ENCODE measurements around the gene CHODL.

CHODL gene

DNA sequence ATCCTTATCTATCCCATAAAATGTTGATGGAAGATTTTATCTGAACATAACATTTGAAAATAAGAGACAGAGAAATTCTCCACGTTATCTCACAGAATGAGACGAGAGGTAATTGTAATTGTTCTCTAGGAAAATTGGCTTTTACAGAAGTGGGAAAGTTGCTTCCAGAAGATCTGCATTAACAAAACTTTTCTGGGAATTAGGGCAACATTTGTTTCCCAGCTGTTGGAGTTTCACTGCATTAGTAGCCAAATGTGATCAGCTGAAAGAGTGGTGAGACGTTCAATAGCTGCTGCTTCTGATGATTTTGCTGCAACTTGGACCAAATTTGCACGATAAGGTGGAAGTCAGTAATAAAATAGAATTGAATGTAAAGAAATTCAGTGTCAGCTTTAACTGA lies 7.6 kb downstream of the CHODL start:
- H3K36me3 Mint-ChIP-seq (ENCODE audit: low read depth): no peaks in the 10 kb centered on the region
- peaks cover 10% of the 10 kb centered on the region for H3K27me3 Mint-ChIP-seq (ENCODE audit: low read depth, poor library complexity)
- no peak for DNase-seq
- H3K4me1 Mint-ChIP-seq: no peaks in the 10 kb centered on the region
- TF ChIP-seq, protein P1, sequence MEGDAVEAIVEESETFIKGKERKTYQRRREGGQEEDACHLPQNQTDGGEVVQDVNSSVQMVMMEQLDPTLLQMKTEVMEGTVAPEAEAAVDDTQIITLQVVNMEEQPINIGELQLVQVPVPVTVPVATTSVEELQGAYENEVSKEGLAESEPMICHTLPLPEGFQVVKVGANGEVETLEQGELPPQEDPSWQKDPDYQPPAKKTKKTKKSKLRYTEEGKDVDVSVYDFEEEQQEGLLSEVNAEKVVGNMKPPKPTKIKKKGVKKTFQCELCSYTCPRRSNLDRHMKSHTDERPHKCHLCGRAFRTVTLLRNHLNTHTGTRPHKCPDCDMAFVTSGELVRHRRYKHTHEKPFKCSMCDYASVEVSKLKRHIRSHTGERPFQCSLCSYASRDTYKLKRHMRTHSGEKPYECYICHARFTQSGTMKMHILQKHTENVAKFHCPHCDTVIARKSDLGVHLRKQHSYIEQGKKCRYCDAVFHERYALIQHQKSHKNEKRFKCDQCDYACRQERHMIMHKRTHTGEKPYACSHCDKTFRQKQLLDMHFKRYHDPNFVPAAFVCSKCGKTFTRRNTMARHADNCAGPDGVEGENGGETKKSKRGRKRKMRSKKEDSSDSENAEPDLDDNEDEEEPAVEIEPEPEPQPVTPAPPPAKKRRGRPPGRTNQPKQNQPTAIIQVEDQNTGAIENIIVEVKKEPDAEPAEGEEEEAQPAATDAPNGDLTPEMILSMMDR (IDR thresholded peaks at IDR 0.05): no peak
- no peak overlapping the region for H3K4me3 Mint-ChIP-seq
- no peaks in the 10 kb centered on the region for H3K9me3 Mint-ChIP-seq
- no peak overlapping the region for H3K27ac Mint-ChIP-seq

DNA sequence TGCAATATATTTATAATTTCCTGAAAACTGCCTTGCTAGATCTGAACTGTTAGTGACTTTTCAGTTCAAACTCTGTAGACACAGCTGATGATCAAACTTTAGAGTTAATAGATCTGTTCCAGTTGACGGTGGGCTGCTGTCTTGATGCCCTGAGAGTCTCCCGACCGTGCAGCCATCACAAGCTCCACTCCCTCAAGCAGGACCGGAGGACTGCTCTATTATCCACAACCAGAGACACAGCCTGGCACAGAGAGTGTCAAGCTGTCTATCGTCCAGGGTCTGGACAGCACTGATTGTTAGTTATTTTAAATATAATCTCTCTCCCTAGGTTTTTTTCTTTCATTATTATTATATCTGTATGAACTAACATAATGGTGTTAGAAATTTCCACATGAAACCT lies 8.0 kb downstream of the CHODL start:
- Mint-ChIP-seq H3K36me3 (ENCODE audit: low read depth) (no peaks in the 10 kb centered on the region), H3K4me1 (no peaks in the 10 kb centered on the region), H3K9me3 (no peaks in the 10 kb centered on the region), H3K27me3 (ENCODE audit: low read depth, poor library complexity) (peaks cover 9% of the 10 kb centered on the region), H3K27ac (no peak overlapping the region), H3K4me3 (no peak overlapping the region)
- TF ChIP-seq, protein P1 (IDR thresholded peaks at IDR 0.05): no peak
- no peak for DNase-seq

DNA sequence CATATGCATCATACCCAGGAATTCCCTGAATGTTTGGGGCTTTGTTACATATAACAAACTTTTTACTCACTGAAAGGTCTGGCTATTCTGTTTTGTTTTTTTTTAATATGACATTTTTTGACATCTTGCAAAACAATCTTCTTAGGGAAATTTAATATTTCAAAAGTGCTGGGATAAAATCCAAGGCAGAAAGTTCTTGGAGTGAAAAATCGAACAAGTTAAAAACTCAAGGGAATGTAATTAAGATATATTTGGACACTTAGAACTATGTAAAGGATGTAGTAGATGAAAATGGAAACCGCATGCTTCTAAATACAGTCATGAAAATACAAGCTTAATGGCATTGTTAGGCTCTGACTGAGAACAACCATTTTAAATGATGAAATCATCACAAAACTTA lies 8.6 kb downstream of the CHODL start:
- no peak for DNase-seq
- Mint-ChIP-seq H3K9me3 (no peaks in the 10 kb centered on the region), H3K27me3 (ENCODE audit: low read depth, poor library complexity) (peaks cover 4% of the 10 kb centered on the region)

DNA sequence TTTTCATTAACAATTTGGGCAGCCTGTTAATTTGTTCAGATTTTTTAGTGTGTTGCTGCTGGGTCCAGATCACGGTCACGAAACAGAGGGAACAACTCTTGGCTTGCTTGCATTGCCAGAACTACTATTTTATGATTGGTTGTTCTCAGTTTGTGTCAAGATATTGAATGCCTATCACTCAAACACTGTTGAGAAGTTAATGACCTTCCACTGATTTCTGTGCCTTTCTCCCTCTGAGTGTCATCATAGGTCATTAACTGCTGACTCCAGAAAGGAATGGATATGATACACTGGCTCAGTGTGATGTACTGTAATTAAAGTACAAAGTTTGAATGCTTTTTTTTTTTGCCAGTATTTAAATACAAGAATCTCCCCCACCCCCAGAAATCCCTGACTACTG lies 9.2 kb downstream of the CHODL start:
- Mint-ChIP-seq H3K9me3 (no peaks in the 10 kb centered on the region), H3K27ac (no peak overlapping the region), H3K4me1 (no peaks in the 10 kb centered on the region), H3K27me3 (ENCODE audit: low read depth, poor library complexity) (peaks cover 4% of the 10 kb centered on the region), H3K36me3 (ENCODE audit: low read depth) (no peaks in the 10 kb centered on the region), H3K4me3 (no peak overlapping the region)
- DNase-seq: no peak
- TF ChIP-seq, protein P1 (IDR thresholded peaks at IDR 0.05): no peak

More for the DNA sequence above, 8.6 kb downstream of the CHODL start:
- H3K36me3 Mint-ChIP-seq (ENCODE audit: low read depth): no peaks in the 10 kb centered on the region
- H3K4me1 Mint-ChIP-seq: no peaks in the 10 kb centered on the region
- TF ChIP-seq, protein P1 (IDR thresholded peaks at IDR 0.05): no peak
- no peak overlapping the region for H3K4me3 Mint-ChIP-seq
- H3K27ac Mint-ChIP-seq: no peak overlapping the region

DNA sequence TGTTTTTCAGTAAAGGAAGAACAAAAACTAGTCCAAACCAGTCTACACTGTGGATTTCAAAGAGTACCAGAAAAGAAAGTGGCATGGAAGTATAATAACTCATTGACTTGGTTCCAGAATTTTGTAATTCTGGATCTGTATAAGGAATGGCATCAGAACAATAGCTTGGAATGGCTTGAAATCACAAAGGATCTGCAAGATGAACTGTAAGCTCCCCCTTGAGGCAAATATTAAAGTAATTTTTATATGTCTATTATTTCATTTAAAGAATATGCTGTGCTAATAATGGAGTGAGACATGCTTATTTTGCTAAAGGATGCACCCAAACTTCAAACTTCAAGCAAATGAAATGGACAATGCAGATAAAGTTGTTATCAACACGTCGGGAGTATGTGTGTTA lies 21.3 kb downstream of the CHODL start:
- Mint-ChIP-seq H3K4me3 (no peak overlapping the region), H3K9me3 (peaks cover 4% of the 10 kb centered on the region), H3K27ac (no peak overlapping the region), H3K36me3 (ENCODE audit: low read depth) (no peaks in the 10 kb centered on the region), H3K27me3 (ENCODE audit: low read depth, poor library complexity) (no peaks in the 10 kb centered on the region), H3K4me1 (no peaks in the 10 kb centered on the region)
- no peak for DNase-seq
- TF ChIP-seq, protein P1 (IDR thresholded peaks at IDR 0.05): no peak

DNA sequence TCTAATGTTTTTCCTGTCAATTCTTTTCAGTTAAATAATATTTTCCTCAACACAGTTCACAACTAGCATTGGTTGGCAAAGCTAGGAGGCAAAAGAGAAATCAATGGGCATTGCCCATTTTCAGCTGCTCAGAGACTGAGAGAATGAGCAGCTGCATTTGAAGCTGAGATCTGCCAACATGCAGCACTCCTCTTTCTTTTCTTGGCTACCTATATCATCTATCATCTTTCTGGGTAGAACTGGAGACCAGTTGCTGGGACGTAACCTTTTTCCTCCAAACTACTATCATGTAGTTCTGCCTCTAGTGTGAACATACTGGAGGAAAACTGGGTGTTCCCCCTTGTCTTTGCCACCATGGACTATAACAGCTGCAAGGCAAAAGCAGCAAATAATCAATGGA lies 22.9 kb downstream of the CHODL start:
- H3K27ac Mint-ChIP-seq: no peak overlapping the region
- TF ChIP-seq, protein P1 (IDR thresholded peaks at IDR 0.05): no peak
- no peaks in the 10 kb centered on the region for H3K36me3 Mint-ChIP-seq (ENCODE audit: low read depth)
- H3K4me3 Mint-ChIP-seq: no peak overlapping the region
- H3K9me3 Mint-ChIP-seq: peaks cover 4% of the 10 kb centered on the region
- no peaks in the 10 kb centered on the region for H3K27me3 Mint-ChIP-seq (ENCODE audit: low read depth, poor library complexity)
- no peak for DNase-seq
- H3K4me1 Mint-ChIP-seq: no peaks in the 10 kb centered on the region

All from nephron progenitor cell (in vitro differentiated cells).